H1 (cell line): Measurements from ENCODE around the gene SLC6A17. TPM values are rescaled to one million over a fixed set of nuclear protein-coding genes. Genes with fewer than 3 reads are reported as not detected.

ENCODE experiments used
- CTCF ChIA-PET: fragments of 300-600 bp; sonication (Branson Sonifier 250); formaldehyde crosslinking; loops from one replicate; lab custom pipeline; 2021; ENCODE audit not compliant: partially characterized antibody; lab: Charles Lee
- POLR2A ChIA-PET: fragments of 300-600 bp; sonication (Branson Sonifier 250); formaldehyde crosslinking; loops from one replicate; lab custom pipeline; 2021; ENCODE audit warnings: inconsistent platforms; ENCODE audit not compliant: partially characterized antibody; lab: Charles Lee
- DNase-seq, 2 experiments: peaks; one replicate each; pipeline versions ENCODE4 v3.0.0 to v3.0.0-alpha.2; 2010 to 2022; ENCODE audit warnings: low spot score in 2 of 2, low read depth in 1 of 2, mixed read lengths in 1 of 2
- FAIRE-seq: peaks from 2 replicates; lab custom pipeline; 2011; peaks lifted over from hg19 to GRCh38; lab: Jason Lieb, UNC
- H2AFZ ChIP-seq: 2 replicates; pipeline ENCODE4 v1.8.1; 2012; ENCODE audit warnings: low read length, inconsistent platforms
- H2AK5ac ChIP-seq: 2 replicates; pipeline ENCODE4 v1.6.1; 2013; ENCODE audit warnings: low read depth, low read length
- H2BK120ac ChIP-seq: replicated peaks from 2 replicates; pipeline ENCODE3; 2013; ENCODE audit warnings: low read depth, low read length, inconsistent platforms
- H2BK12ac ChIP-seq: 2 replicates; pipeline ENCODE4 v1.6.1; 2013; ENCODE audit warnings: low read depth, low read length
- H2BK15ac ChIP-seq: 2 replicates; pipeline ENCODE4 v1.6.1; 2013; ENCODE audit warnings: low read length
- H2BK20ac ChIP-seq: 2 replicates; pipeline ENCODE4 v1.6.1; 2013; ENCODE audit warnings: low read length
- H2BK5ac ChIP-seq: 2 replicates; pipeline ENCODE4 v1.6.1; 2013; ENCODE audit warnings: low read depth, low read length
- H3K14ac ChIP-seq: 2 replicates; pipeline ENCODE4 v1.6.1; 2013; ENCODE audit warnings: inconsistent platforms; ENCODE audit not compliant: insufficient read length
- H3K18ac ChIP-seq: 2 replicates; pipeline ENCODE4 v1.6.1; 2013; ENCODE audit warnings: low read length; ENCODE audit errors: extremely low read depth
- H3K23ac ChIP-seq: 2 replicates; pipeline ENCODE4 v1.6.1; 2013; ENCODE audit warnings: inconsistent platforms; ENCODE audit not compliant: insufficient read length
- H3K23me2 ChIP-seq: 2 replicates; pipeline ENCODE4 v1.6.1; 2013; ENCODE audit warnings: low read depth, low read length
- H3K27ac ChIP-seq: 2 replicates; pipeline ENCODE4 v1.6.1; 2011; ENCODE audit warnings: low read depth, low read length, inconsistent platforms
- H3K27me3 ChIP-seq, 4 experiments: replicated peaks in 1 of 4; 1 replicate in 1 of 4; 2 replicates in 3 of 4; pipeline versions ENCODE4 v1.6.1 to v1.8.1; 2011 to 2013; ENCODE audit warnings: low read length in 3 of 4, mild to moderate bottlenecking in 3 of 4, inconsistent platforms in 2 of 4, mixed read lengths in 2 of 4, moderate library complexity in 1 of 4; ENCODE audit not compliant: control insufficient read depth in 3 of 4, insufficient read depth in 3 of 4; ENCODE audit errors: extremely low read depth in 1 of 4
- H3K36me3 ChIP-seq, 4 experiments: 2 replicates each; pipeline versions ENCODE4 v1.6.1 to v1.8.1; 2011 to 2013; ENCODE audit warnings: mild to moderate bottlenecking in 4 of 4, low read length in 3 of 4, moderate library complexity in 2 of 4, control low read depth in 1 of 4, inconsistent platforms in 1 of 4; ENCODE audit not compliant: insufficient read depth in 4 of 4, control insufficient read depth in 2 of 4
- H3K4ac ChIP-seq: replicated peaks from 2 replicates; pipeline ENCODE3; 2013; ENCODE audit warnings: low read length, low read depth, mixed read lengths, inconsistent platforms; ENCODE audit not compliant: insufficient read length
- H3K4me1 ChIP-seq, 4 experiments: replicated peaks in 1 of 4; 1 replicate in 1 of 4; 2 replicates in 3 of 4; pipeline versions ENCODE4 v1.6.1 to v1.8.1; 2011 to 2013; ENCODE audit warnings: low read length in 3 of 4, inconsistent platforms in 2 of 4, mixed read lengths in 1 of 4; ENCODE audit not compliant: insufficient read depth in 4 of 4, control insufficient read depth in 3 of 4
- H3K4me2 ChIP-seq, 2 experiments: 2 replicates each; pipeline versions ENCODE4 v1.6.1 to v1.8.1; 2011 to 2013; ENCODE audit warnings: low read depth in 2 of 2, low read length in 2 of 2, control low read depth in 1 of 2, inconsistent platforms in 1 of 2, mild to moderate bottlenecking in 1 of 2; ENCODE audit not compliant: insufficient read depth in 1 of 2
- H3K4me3 ChIP-seq, 4 experiments: fragments of 200-600, 300-600 bp in 1 of 4; sonication (generic), shearing (Covaris generic), sonication (Bioruptor Twin) in 1 of 4; 2 replicates each; pipeline versions ENCODE4 v1.5.1 to v1.8.1; 2011 to 2016; ENCODE audit warnings: low read length in 4 of 4, low read depth in 3 of 4, control low read depth in 2 of 4, inconsistent platforms in 2 of 4, mild to moderate bottlenecking in 2 of 4, mixed read lengths in 1 of 4, moderate library complexity in 1 of 4; ENCODE audit not compliant: insufficient read depth in 2 of 4; ENCODE audit errors: extremely low read depth in 1 of 4
- H3K56ac ChIP-seq: replicated peaks from 2 replicates; pipeline ENCODE3; 2013; ENCODE audit warnings: low read depth, mild to moderate bottlenecking, mixed read lengths, low read length, inconsistent platforms; ENCODE audit not compliant: insufficient read length
- H3K79me1 ChIP-seq: 2 replicates; pipeline ENCODE4 v1.6.1; 2013; ENCODE audit warnings: low read depth, low read length, control low read depth
- H3K79me2 ChIP-seq, 2 experiments: 2 replicates each; pipeline versions ENCODE4 v1.6.1 to v1.8.1; 2012 to 2013; ENCODE audit warnings: low read length in 2 of 2, mild to moderate bottlenecking in 2 of 2, inconsistent platforms in 1 of 2; ENCODE audit not compliant: insufficient read depth in 2 of 2, control insufficient read depth in 1 of 2
- H3K9ac ChIP-seq, 4 experiments: replicated peaks in 1 of 4; 1 replicate in 1 of 4; 2 replicates in 3 of 4; pipeline versions ENCODE4 v1.6.1 to v1.8.1; 2011 to 2013; ENCODE audit warnings: low read depth in 3 of 4, low read length in 3 of 4, control low read depth in 2 of 4, mild to moderate bottlenecking in 2 of 4, moderate library complexity in 2 of 4, inconsistent platforms in 1 of 4; ENCODE audit errors: extremely low read depth in 1 of 4
- H3K9me3 ChIP-seq, 2 experiments: 2 replicates each; pipeline versions ENCODE4 v1.6.1 to v1.8.1; 2012 to 2013; ENCODE audit warnings: mild to moderate bottlenecking in 2 of 2, moderate library complexity in 2 of 2, control low read depth in 1 of 2, inconsistent platforms in 1 of 2, low read depth in 1 of 2, low read length in 1 of 2, mixed read lengths in 1 of 2; ENCODE audit not compliant: insufficient read depth in 2 of 2
- H4K20me1 ChIP-seq, 2 experiments: replicated peaks in 1 of 2; 2 replicates each; pipeline versions ENCODE3 to v1.8.1; 2011 to 2013; ENCODE audit warnings: inconsistent platforms in 2 of 2, low read length in 2 of 2, mild to moderate bottlenecking in 1 of 2; ENCODE audit not compliant: insufficient read depth in 2 of 2, control insufficient read depth in 1 of 2
- H4K5ac ChIP-seq: 2 replicates; pipeline ENCODE4 v1.6.1; 2013; ENCODE audit warnings: low read length, low read depth, mixed read lengths, inconsistent platforms; ENCODE audit not compliant: insufficient read length
- H4K8ac ChIP-seq: 2 replicates; pipeline ENCODE4 v1.8.0; 2013; ENCODE audit warnings: mild to moderate bottlenecking, moderate library complexity, low read length, inconsistent platforms; ENCODE audit not compliant: insufficient read depth; ENCODE audit errors: extremely low read depth
- H4K91ac ChIP-seq: replicated peaks from 2 replicates; pipeline ENCODE3; 2013; ENCODE audit warnings: low read length, mixed read lengths, inconsistent platforms; ENCODE audit not compliant: insufficient read length
- CHD1 ChIP-seq: IDR thresholded peaks from 2 replicates; pipeline ENCODE4 v1.6.1; 2012; ENCODE audit warnings: low read depth, low read length, improper control_type of control experiment
- CTBP2 ChIP-seq: IDR thresholded peaks from 2 replicates; pipeline ENCODE4 v1.7.0; 2011; ENCODE audit warnings: borderline replicate concordance, mild to moderate bottlenecking, moderate library complexity, mixed read lengths, low read length; ENCODE audit not compliant: insufficient read depth, insufficient read length
- EZH2 ChIP-seq: fragments of 200-600 bp; sonication (generic); IDR thresholded peaks from 2 replicates; pipeline ENCODE4 v1.7.1; 2012; ENCODE audit warnings: low read depth, mild to moderate bottlenecking, moderate library complexity, low read length, inconsistent platforms; ENCODE audit not compliant: severe bottlenecking
- WGBS, 2 experiments: shearing (Covaris generic) in 1 of 2; methylation state at CpG; one replicate each; pipeline versions ENCODE4 v1.1.6 to v1.1.7; 2013 to 2015; ENCODE audit warnings: low lambda C conversion rate in 2 of 2, mixed read lengths in 2 of 2, inconsistent platforms in 1 of 2, low coverage in 1 of 2, missing lambda C conversion rate in 1 of 2; ENCODE audit not compliant: insufficient replicate concordance in 2 of 2, insufficient coverage in 1 of 2, insufficient read length in 1 of 2; ENCODE audit errors: extremely low coverage in 1 of 2, missing lambda C conversion rate in 1 of 2; 5-methylcytosine and 5-hydroxymethylcytosine counted together
- polyA plus RNA-seq, 7 experiments: library from polyadenylated mRNA; depleted of rRNA in 3 of 7; stranded (reverse) in 5 of 7; unstranded in 2 of 7; fragments of >200 nt in 5 of 7; fragments of 200-250 nt in 2 of 7; gene quantifications; 1 replicate in 5 of 7; 2 replicates in 1 of 7; 4 replicates in 1 of 7; pipeline versions ENCODE4 v1.2.1 to v1.2.3, GENCODE V29; 2011 to 2013; ENCODE audit warnings: missing spikeins in 2 of 7, mixed read lengths in 2 of 7
- total RNA-seq: library from RNA; stranded (reverse); fragmentation: NEBNext Ultra II Directional; extraction: Animal tissue kit (Norgen Biotek cat#: 25700); gene quantifications from 2 replicates; pipeline ENCODE4 v1.2.1, GENCODE V29; 2021

The SLC6A17 gene
- total and polyA plus RNA-seq, 2 of the 8 experiments (the other 6 are each of a cell fraction or from before 2014, with no cell fraction given): 0.15 to 0.28 TPM

- no peaks in the 10 kb centered on the region for H3K23me2 ChIP-seq
- no peak for FAIRE-seq
- no peak overlapping the region for H3K4me3 ChIP-seq
- no peak overlapping the region for H4K91ac ChIP-seq
- H3K79me2 ChIP-seq: no peaks in the 10 kb centered on the region
- H3K36me3 ChIP-seq: no peaks in the 10 kb centered on the region
- H3K56ac ChIP-seq: no peak overlapping the region
- no peak overlapping the region for H2BK20ac ChIP-seq
- no peak overlapping the region for H2AK5ac ChIP-seq
- H4K8ac ChIP-seq: no peak overlapping the region; the same call in 1 of the 2 replicates
- ChIA-PET POLR2A (interaction anchor here (0.9 to 1.4 kb wide), 3 partner anchors 14 to 42 kb away, joined by 3 to 5 read pairs (median 4); no protein-coding TSS in a partner anchor), CTCF (interaction anchor here (1.4 to 52.4 kb wide), 5 partner anchors 14 to 72 kb away, joined by 3 to 1450 read pairs (median 126); partner anchors contain the start of genes ALX3, STRIP1 and UBL4B)
- no peak overlapping the region for H2BK120ac ChIP-seq
- H3K14ac ChIP-seq: no peak overlapping the region
- H4K20me1 ChIP-seq: no peaks in the 10 kb centered on the region
- H2AFZ ChIP-seq: no peak overlapping the region
- no peak overlapping the region for H3K9ac ChIP-seq
- no peak overlapping the region for H4K5ac ChIP-seq
- no peak overlapping the region for H2BK12ac ChIP-seq
- no peak overlapping the region for H2BK15ac ChIP-seq
- no peak overlapping the region for H2BK5ac ChIP-seq
- H3K4me2 ChIP-seq: no peak overlapping the region
- no peak overlapping the region for H3K4ac ChIP-seq
- H3K79me1 ChIP-seq: no peaks in the 10 kb centered on the region
- no peaks in the 10 kb centered on the region; a peak in 1 of 7 replicates for H3K27me3 ChIP-seq
- H3K27ac ChIP-seq: no peak overlapping the region
- H3K18ac ChIP-seq: no peak overlapping the region
- H3K4me1 ChIP-seq: no peaks in the 10 kb centered on the region
- no peak overlapping the region for H3K23ac ChIP-seq
- no peak for DNase-seq
- no peaks in the 10 kb centered on the region for H3K9me3 ChIP-seq
- 89% methylated on average over 7 of the region's 7 CpGs; no CpG with 5 or more reads in 1 of the 2 experiments for WGBS, 2 experiments
- no peak for TF ChIP-seq EZH2
- TF ChIP-seq CTBP2: no peak
- TF ChIP-seq CHD1: no peak
These were observed 48.2 kb upstream of the SLC6A17 start for GRCh38 chr1:110102081-110102480.
